IPS-15b (cell line): ENCODE measurements around the gene KITLG.

Source experiments
- H3K27me3 ChIP-seq: one replicate; pipeline ENCODE4 v1.6.1; 2013; ENCODE audit warnings: low read length; ENCODE audit not compliant: control insufficient read depth, insufficient read depth
- H3K36me3 ChIP-seq: one replicate; pipeline ENCODE4 v1.6.1; 2013; ENCODE audit warnings: low read length; ENCODE audit not compliant: control insufficient read depth, insufficient read depth
- H3K4me1 ChIP-seq: one replicate; pipeline ENCODE4 v1.6.1; 2013; ENCODE audit warnings: mild to moderate bottlenecking, low read length; ENCODE audit not compliant: control insufficient read depth, insufficient read depth
- H3K4me3 ChIP-seq: one replicate; pipeline ENCODE4 v1.5.1; 2013; ENCODE audit warnings: low read depth, low read length
- H3K9ac ChIP-seq: one replicate; pipeline ENCODE4 v1.6.1; 2013; ENCODE audit warnings: low read depth, mild to moderate bottlenecking, low read length
- H3K9me3 ChIP-seq: one replicate; pipeline ENCODE4 v1.6.1; 2013; ENCODE audit warnings: mild to moderate bottlenecking, low read length; ENCODE audit not compliant: control insufficient read depth, insufficient read depth

KITLG gene

DNA sequence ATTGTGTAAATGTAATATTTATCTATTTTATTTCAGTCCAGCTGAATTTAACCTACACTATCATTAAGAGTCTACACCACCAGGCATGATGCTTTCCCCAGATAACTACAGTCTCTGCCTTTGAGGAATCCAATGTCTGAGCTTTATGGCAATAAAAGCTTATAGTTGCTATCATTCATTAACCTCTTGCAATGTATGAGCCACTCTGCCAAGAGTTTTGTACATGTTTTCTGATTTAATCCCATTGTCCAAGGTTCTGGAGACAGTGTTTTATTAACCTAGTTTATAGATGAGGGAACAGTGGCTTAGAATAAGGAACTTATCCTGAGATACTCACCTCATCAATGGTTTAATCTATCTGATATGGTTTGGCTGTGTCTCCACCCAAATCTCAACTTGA is 17.1 kb upstream of the KITLG start:
- H3K27me3 ChIP-seq = no peaks in the 10 kb centered on the region
- H3K4me3 ChIP-seq = no peak overlapping the region
- no peaks in the 10 kb centered on the region for H3K36me3 ChIP-seq
- H3K9ac ChIP-seq = no peak overlapping the region
- no peaks in the 10 kb centered on the region for H3K4me1 ChIP-seq
- no peaks in the 10 kb centered on the region for H3K9me3 ChIP-seq

DNA sequence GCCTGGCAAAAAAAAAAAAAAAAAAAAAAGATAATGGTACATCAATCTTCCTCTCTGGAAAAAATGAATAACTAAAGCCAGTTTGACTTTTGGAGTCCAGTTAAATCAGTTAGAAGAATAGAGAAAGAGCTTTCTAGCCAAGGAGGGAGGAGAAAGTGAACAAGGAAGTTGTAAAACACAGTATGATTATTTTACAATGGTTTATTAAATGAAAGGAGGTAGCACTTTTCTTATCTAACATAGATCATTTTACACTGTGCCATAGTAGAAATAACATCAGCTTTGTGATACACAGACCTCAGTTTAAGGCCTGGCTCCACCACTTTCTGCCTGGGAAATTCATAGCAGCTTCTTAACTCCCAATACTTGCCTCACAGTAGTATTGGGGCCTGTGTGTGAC is 15.4 kb upstream of the KITLG start:
- no peak overlapping the region for H3K9ac ChIP-seq
- H3K4me3 ChIP-seq = no peak overlapping the region
- H3K27me3 ChIP-seq = no peaks in the 10 kb centered on the region
- H3K4me1 ChIP-seq = no peaks in the 10 kb centered on the region
- no peaks in the 10 kb centered on the region for H3K36me3 ChIP-seq
- no peaks in the 10 kb centered on the region for H3K9me3 ChIP-seq

DNA sequence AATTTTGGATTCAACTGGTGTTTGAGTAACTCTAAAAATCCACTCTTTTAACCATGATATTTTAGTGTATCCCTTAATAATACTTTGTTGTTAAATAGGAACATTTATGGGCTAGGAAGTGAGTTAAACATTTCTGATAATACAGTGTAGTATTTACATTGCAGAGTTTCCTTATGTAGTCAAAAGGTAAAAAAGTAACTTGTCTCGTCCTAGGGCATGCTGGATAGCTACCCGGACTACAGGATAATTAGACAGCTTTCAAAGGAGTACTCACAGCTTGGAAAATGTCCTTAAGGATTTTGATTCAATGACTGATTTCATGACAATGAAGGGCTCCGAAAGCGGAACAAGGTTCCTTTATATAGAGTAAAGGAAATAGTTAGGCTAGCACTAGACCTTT is 14.5 kb upstream of the KITLG start:
- Histone ChIP-seq H3K4me3 (no peak overlapping the region), H3K9ac (no peak overlapping the region), H3K9me3 (no peaks in the 10 kb centered on the region), H3K27me3 (no peaks in the 10 kb centered on the region), H3K4me1 (no peaks in the 10 kb centered on the region), H3K36me3 (no peaks in the 10 kb centered on the region)

DNA sequence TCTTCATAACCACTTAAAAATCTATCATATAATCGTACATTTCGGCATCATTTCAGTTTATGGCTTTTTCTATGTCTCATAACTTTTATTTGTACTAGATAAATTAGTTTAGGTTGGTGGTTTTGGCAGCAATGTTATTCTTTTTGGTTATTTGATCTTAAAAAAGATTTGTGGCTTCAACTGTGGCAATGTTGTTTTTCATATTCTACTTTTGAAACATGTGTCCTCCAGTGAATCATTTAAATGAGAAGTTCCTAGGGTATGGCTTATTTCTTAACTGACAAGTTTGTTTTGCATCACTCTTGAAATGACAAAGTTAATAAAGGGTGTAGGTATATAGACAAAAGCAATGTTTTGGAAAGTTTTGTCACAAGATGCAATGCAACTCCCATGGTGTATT is 11.1 kb upstream of the KITLG start:
- Histone ChIP-seq H3K4me3 (no peak overlapping the region), H3K9me3 (peaks cover 4% of the 10 kb centered on the region), H3K4me1 (no peaks in the 10 kb centered on the region), H3K36me3 (no peaks in the 10 kb centered on the region), H3K27me3 (no peaks in the 10 kb centered on the region), H3K9ac (no peak overlapping the region)

DNA sequence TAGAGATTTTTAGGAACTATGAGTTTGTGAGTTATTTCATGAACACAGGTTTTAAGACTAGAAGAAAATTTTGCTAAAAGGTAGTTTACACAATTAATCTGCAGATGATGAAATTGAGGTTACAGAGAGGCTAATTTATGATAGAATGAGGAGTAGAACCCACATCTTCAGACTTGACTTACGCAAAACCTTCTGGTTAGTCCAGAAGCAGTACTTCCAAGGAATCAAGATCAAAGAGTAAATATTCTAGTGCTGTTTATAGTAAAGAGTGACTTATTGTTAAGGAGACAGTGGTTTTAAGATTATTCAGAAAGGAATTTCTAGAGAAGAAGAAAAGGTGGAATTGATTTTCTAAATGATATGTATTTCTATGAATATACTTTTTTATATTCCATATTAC is 10.6 kb upstream of the KITLG start:
- Histone ChIP-seq H3K4me3 (no peak overlapping the region), H3K27me3 (no peaks in the 10 kb centered on the region), H3K36me3 (no peaks in the 10 kb centered on the region), H3K9me3 (peaks cover 8% of the 10 kb centered on the region), H3K4me1 (no peaks in the 10 kb centered on the region), H3K9ac (no peak overlapping the region)

DNA sequence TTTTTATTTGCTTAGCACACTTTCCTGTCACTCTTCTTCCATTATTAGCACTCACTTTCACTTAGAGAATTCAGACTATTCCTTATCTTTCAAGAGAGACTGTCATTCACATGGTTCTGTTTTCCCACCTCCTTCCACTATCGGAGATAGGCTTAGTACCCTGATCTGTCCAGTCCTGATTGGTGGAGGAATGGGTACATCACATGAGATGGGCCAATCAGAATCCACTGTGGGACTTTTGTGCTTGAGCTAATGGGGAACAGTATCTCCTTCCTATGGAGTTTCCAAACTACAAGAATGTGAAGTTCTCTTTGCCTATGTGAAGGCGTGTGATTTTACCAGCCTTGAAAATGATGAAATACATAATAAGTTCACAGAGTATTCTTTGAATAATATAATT is 4.8 kb upstream of the KITLG start:
- no peaks in the 10 kb centered on the region for H3K4me1 ChIP-seq
- H3K9ac ChIP-seq = no peak overlapping the region
- no peak overlapping the region for H3K4me3 ChIP-seq
- H3K36me3 ChIP-seq = no peaks in the 10 kb centered on the region
- peaks cover 9% of the 10 kb centered on the region for H3K27me3 ChIP-seq
- peaks cover 8% of the 10 kb centered on the region for H3K9me3 ChIP-seq

DNA sequence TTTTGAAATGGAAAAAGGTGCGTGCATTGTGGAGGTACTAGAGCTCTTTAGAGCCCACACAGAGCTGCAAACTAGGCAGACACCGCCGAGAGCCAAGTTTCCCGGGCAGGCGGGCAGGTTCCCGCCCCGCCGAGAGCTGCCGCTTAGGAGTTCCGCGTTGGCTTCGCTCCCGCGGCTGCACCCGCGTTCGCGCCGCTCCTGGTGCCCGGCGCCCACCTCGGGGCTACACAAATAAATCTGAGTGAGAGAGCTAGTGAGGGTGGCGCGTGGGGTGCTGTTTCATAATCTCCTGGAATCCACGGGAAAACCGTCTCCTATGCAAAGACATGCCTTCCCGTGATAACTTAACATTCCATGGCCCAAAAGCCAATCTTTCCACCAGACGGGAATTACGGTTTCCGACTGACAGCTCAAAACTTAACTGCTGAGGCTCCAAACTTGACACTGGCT is 645 bp downstream of the KITLG start:
- H3K4me1 ChIP-seq = peaks cover 8% of the 10 kb centered on the region
- H3K36me3 ChIP-seq = no peaks in the 10 kb centered on the region
- peak overlapping the region; percentile 73 for H3K4me3 ChIP-seq
- H3K9me3 ChIP-seq = no peaks in the 10 kb centered on the region
- no peak overlapping the region for H3K9ac ChIP-seq
- peaks cover 13% of the 10 kb centered on the region for H3K27me3 ChIP-seq

DNA sequence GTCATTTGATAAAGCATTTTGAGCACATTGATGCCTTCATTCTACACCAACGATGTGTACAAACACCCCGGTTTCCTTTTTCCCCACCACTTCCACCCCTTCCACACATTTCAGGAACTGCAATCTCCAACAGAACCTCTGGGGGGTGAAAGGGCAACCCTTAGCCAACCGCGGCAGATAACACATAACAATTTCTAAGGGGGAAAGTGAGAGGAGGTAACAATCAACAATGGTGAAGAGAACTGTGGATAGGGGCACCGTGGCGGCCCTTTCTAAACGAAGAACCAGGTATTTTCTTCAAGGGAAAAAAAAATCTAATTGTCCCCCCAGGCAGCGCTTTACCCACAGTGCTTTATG is 1.1 kb downstream of the KITLG start:
- Histone ChIP-seq H3K4me3 (peak overlapping the region; percentile 73), H3K27me3 (peaks cover 13% of the 10 kb centered on the region), H3K4me1 (peaks cover 8% of the 10 kb centered on the region), H3K9me3 (no peaks in the 10 kb centered on the region), H3K36me3 (no peaks in the 10 kb centered on the region), H3K9ac (no peak overlapping the region)

DNA sequence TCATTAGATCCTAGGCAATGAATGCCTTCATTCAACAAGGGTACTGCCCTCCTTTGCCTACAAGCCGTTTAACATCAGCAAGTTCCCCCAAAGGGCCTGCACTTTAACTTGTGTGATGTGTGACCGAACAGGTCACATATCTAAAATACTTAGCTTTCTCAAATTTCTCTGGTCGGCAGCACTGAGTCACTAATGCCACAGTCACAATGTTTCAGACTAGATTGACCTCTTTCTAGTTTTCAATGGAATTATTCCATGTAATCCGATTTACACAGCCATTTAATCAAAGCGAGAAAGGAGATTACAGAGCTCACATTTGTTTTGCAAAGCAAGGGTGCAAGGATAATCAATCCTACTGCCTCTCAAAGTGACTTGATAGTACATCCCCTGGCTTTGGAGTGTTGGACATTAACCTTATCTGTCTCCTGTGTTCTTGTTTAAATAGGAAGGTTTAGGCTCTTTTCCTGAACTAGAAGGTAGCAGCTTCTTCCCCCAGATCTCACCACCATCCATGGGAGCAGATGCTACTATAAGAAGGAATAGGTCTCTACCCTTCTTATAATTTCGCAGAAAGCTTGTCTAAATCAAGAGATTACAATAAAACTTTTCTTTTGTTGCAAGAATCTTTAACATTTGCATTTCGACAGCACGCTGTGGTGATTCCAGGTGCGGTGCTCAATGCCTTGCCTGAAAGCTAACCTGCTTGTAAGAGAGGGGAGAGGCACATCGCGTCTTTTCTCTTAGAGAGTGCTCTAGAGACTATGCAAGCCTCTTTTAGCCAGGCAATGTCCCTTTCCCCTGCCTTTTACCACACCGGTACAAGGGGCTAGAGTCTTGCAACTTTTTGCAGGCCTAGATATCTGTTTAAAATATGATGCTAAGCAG is 1.8 kb downstream of the KITLG start:
- Histone ChIP-seq H3K36me3 (no peaks in the 10 kb centered on the region), H3K9me3 (no peaks in the 10 kb centered on the region), H3K9ac (no peak overlapping the region), H3K4me3 (peak overlapping the region; percentile 73), H3K27me3 (peaks cover 13% of the 10 kb centered on the region), H3K4me1 (peaks cover 10% of the 10 kb centered on the region)

DNA sequence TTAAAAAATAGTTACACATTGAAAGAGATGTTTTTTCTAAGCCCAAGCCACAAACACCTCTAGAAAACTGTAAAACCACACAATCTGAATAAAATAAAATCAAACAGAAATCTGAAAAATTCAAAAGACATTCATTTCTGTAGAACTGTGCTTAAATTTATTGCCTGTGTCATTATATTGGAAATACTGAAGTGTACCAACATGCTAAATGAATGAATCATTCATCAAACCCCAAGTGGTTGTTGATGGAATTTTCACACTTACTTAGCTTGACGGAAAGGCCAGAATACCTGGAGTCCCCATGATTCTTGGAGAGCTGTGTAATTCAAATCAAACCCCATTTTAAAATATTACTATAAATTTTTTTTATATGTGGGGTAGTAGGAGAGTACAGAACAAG is 2.7 kb downstream of the KITLG start:
- H3K4me1 ChIP-seq = peaks cover 17% of the 10 kb centered on the region
- no peaks in the 10 kb centered on the region for H3K36me3 ChIP-seq
- H3K9me3 ChIP-seq = no peaks in the 10 kb centered on the region
- H3K9ac ChIP-seq = no peak overlapping the region
- peaks cover 13% of the 10 kb centered on the region for H3K27me3 ChIP-seq
- no peak overlapping the region for H3K4me3 ChIP-seq

DNA sequence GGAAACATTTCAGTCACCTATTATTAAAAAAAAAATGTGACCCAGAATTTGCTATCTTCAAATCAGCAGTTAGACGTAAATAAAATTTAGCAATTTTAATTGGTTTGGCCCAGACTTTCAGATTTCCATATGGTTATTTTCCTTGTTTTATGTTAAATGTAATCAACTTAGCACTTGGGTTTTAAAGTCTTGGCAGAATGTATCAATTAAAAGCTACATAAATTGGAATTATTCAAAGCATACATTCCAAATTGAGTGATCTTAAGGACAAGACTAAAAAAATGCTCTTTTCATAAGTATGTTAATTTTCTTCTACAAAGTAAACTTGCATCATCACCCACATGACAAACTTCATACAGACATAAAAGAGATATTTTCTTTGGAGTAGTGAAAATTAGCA is 3.4 kb downstream of the KITLG start:
- peaks cover 13% of the 10 kb centered on the region for H3K27me3 ChIP-seq
- H3K4me1 ChIP-seq = peaks cover 17% of the 10 kb centered on the region
- no peaks in the 10 kb centered on the region for H3K9me3 ChIP-seq
- no peak overlapping the region for H3K9ac ChIP-seq
- no peak overlapping the region for H3K4me3 ChIP-seq
- no peaks in the 10 kb centered on the region for H3K36me3 ChIP-seq

DNA sequence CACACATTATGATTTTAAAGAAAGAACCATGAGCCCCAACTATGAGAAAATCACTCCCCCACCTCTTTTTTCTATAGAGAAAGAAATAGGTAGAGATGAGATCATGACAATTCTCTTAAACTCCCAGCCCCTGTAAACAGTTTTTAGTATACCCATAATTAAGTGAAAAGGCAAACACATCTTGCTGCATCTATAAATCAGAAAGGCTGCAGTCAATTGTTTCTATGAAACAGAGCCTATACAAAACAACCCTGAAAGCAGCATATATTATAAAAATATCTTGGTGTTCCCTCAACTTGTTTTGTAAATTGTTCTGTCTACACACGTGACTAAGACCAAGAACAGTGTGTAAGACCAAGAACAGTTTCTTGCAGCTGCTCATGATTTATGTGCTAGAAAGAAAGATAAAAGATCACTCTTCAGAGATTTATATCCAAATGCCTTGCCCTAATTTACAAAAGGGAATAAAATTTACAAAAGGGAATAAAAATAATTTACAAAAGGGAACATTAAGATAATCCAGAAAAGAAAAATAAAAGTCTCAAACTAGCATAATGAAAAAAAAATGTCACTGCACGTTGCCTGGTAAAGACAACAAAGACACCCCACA is 4.8 kb downstream of the KITLG start:
- Histone ChIP-seq H3K27me3 (peaks cover 4% of the 10 kb centered on the region), H3K4me1 (peaks cover 17% of the 10 kb centered on the region), H3K9me3 (no peaks in the 10 kb centered on the region), H3K9ac (no peak overlapping the region), H3K36me3 (no peaks in the 10 kb centered on the region), H3K4me3 (no peak overlapping the region)
